Lung (tissue), 12 donors: ENCODE data around the gene GLIS2. TPM values are rescaled to one million over a fixed set of nuclear protein-coding genes. Genes with fewer than 3 reads are reported as not detected.
A peak's percentile ranks its signal among the peaks of the same experiment; 100 is the strongest.

Experiments
- ATAC-seq: fragments of 200-7000 bp; cut with Tn5 transposase; one replicate; pipeline ENCODE4 v1.9.1; 2020; ENCODE audit warnings: moderate number of reproducible peaks; ENCODE audit not compliant: insufficient read depth, low FRiP score
- DNase-seq, 3 donors: peaks; one replicate each; pipeline ENCODE4 v3.0.0-alpha.2; 2013 to 2017
- H3K27ac ChIP-seq, 2 donors: one replicate each; pipeline ENCODE4 v1.5.1; 2013; ENCODE audit warnings: mild to moderate bottlenecking in 2 of 2, moderate library complexity in 2 of 2, control low read depth in 1 of 2, inconsistent platforms in 1 of 2, low read depth in 1 of 2, low read length in 1 of 2
- H3K27me3 ChIP-seq, 3 donors: one replicate each; pipeline ENCODE4 v1.5.1; 2013; ENCODE audit warnings: low read length in 2 of 3; ENCODE audit not compliant: control insufficient read depth in 3 of 3, insufficient read depth in 3 of 3
- H3K36me3 ChIP-seq, 4 donors: one replicate each; pipeline ENCODE4 v1.5.1; 2013; ENCODE audit warnings: low read length in 4 of 4, mild to moderate bottlenecking in 1 of 4, moderate library complexity in 1 of 4; ENCODE audit not compliant: control insufficient read depth in 4 of 4, insufficient read depth in 4 of 4
- H3K4me1 ChIP-seq, 5 donors: one replicate each; pipeline ENCODE4 v1.5.1; 2013; ENCODE audit warnings: low read length in 5 of 5, mild to moderate bottlenecking in 2 of 5, moderate library complexity in 1 of 5; ENCODE audit not compliant: control insufficient read depth in 5 of 5, insufficient read depth in 5 of 5
- H3K4me3 ChIP-seq: one replicate; pipeline ENCODE4 v1.5.1; 2013; ENCODE audit warnings: mild to moderate bottlenecking, control low read depth, moderate library complexity
- H3K9ac ChIP-seq, 2 donors: one replicate each; pipeline ENCODE4 v1.5.1; 2013; ENCODE audit warnings: low read length in 2 of 2, control low read depth in 1 of 2; ENCODE audit not compliant: insufficient read depth in 1 of 2
- H3K9me3 ChIP-seq, 4 donors: one replicate each; pipeline ENCODE4 v1.5.1; 2013; ENCODE audit warnings: low read length in 3 of 4, mild to moderate bottlenecking in 1 of 4, moderate library complexity in 1 of 4; ENCODE audit not compliant: control insufficient read depth in 4 of 4, insufficient read depth in 3 of 4
- WGBS, 2 donors: extraction: QIAGEN DNeasy Blood & Tissue Kit; methylation state at CpG; one replicate each; pipeline ENCODE4 v1.1.7; 2013; 5-methylcytosine and 5-hydroxymethylcytosine counted together
- polyA plus RNA-seq, 2 donors: library from polyadenylated mRNA; stranded (reverse); fragments of 200-250 nt; gene quantifications; one replicate each; pipeline ENCODE4 v1.2.1, GENCODE V29; 2013
- total RNA-seq, 2 donors: library from RNA; depleted of rRNA in 1 of 2; stranded (reverse); fragments of >200 nt in 1 of 2; gene quantifications; one replicate each; pipeline ENCODE4 v1.2.1, GENCODE V29; 2014 to 2021
- TF ChIP-seq, protein P1 (sequence below): IDR thresholded peaks from 2 replicates; pipeline ENCODE4 v1.5.1; 2012; ENCODE audit warnings: mild to moderate bottlenecking; ENCODE audit errors: control extremely low read depth, extremely low read depth
- donor health status: control.
- donor health status: control.
- donor health status: Bipolar disorder and iron deficiency.
- donor health status: healthy.
- donor health status: DM: yes; HTN: yes; CAD: no.

GLIS2 gene
- total and polyA plus RNA-seq, 4 donors = 8.8 to 25.5 (median 14.9) TPM

DNA sequence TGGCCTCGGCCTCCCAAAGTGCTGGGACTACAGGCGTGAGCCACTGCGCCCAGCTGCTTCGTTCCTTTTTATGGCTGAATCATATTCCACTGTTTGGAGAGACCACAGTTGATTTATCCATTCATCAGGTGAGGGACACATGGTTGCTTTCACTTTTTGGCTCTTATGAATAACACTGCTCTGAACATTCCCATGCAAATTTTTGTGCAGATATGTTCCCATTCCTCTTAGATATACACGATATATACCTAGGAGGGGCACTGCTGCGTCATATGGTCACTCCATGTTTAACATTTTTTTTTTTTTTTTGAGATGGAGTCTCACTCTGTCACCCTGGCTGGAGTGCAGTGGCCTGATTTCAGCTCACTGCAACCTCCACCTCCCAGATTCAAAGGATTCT is 13.9 kb upstream of the GLIS2 start:
- ATAC-seq = no peak
- H3K27me3 ChIP-seq = no peaks in the 10 kb centered on the region
- H3K27ac ChIP-seq = no peak overlapping the region
- TF ChIP-seq, protein P1, sequence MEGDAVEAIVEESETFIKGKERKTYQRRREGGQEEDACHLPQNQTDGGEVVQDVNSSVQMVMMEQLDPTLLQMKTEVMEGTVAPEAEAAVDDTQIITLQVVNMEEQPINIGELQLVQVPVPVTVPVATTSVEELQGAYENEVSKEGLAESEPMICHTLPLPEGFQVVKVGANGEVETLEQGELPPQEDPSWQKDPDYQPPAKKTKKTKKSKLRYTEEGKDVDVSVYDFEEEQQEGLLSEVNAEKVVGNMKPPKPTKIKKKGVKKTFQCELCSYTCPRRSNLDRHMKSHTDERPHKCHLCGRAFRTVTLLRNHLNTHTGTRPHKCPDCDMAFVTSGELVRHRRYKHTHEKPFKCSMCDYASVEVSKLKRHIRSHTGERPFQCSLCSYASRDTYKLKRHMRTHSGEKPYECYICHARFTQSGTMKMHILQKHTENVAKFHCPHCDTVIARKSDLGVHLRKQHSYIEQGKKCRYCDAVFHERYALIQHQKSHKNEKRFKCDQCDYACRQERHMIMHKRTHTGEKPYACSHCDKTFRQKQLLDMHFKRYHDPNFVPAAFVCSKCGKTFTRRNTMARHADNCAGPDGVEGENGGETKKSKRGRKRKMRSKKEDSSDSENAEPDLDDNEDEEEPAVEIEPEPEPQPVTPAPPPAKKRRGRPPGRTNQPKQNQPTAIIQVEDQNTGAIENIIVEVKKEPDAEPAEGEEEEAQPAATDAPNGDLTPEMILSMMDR = no peak
- DNase-seq = no peak
- whole genome bisulfite sequencing, 2 donors = 96 to 97% methylated on average over 6 of the region's 6 CpGs
- H3K36me3 ChIP-seq = no peaks in the 10 kb centered on the region
- H3K9me3 ChIP-seq = no peaks in the 10 kb centered on the region
- H3K9ac ChIP-seq = no peak overlapping the region
- no peak overlapping the region for H3K4me3 ChIP-seq
- H3K4me1 ChIP-seq = peaks cover 0 to 18% (median 9%) of the 10 kb centered on the region in 5 donors

DNA sequence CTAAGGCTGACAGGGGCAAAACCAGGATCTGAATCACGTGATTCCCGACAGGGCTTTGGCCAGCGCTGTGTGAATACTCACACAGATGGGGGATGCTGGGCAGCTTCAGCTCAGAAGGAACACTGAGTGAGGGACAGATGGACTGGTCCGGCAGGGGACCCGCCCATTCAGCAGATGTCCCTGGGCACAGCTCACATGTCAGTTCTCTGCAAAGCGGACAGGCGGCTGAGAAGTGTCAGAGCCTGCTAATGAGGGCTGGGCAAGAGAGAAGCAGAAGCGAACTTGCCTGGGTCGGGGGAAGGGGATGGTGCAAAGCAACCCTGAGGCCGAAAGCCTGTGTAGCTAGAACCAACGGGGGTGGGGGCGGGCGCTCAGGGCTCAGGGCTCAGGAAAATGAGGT is 11.9 kb upstream of the GLIS2 start:
- Histone ChIP-seq H3K27me3 (no peaks in the 10 kb centered on the region), H3K9ac (no peak overlapping the region), H3K4me1 (peaks cover 0 to 18% (median 10%) of the 10 kb centered on the region in 5 donors), H3K27ac (no peak overlapping the region), H3K9me3 (no peaks in the 10 kb centered on the region), H3K4me3 (no peak overlapping the region), H3K36me3 (no peaks in the 10 kb centered on the region)
- TF ChIP-seq, protein P1 = no peak
- DNase-seq (no peak), ATAC-seq (no peak)
- 83 to 91% methylated on average over 13 of the region's 13 CpGs for WGBS, 2 donors

DNA sequence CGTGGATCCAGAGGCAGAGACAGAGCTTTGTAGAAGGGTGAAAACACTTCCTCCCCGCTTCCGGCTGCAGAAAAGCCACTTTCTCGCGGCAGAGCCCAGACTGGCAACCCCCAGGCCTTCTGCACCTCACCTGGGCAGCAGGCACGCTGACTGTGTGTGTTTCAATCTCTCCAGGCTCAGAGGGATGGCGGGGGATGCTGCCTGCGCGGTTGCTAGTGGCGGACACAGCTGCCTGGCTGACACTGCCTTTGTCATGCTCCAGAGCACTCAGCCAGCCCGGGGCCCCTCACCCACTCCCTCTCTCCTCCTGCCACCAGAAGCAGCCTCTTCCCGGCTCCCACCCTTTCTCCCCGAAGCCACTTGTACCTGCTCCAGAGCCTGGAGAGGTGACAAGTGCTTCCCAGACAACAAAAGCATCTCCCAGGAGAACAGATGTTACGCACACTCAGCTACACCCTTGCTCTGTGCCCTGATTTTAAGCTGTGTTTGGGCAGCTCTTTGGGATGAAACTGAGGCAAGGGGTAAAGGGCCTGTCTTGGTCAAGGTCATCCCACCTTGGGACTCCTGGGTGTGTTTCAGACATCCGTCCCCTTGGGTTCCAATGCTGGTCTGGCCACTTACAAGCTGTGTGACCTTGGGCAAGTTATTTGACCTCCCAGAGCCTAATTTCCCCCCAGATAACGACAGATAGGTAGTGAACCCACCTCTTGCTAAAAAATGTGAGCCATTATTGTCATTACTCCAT is 9.2 kb upstream of the GLIS2 start:
- Histone ChIP-seq H3K27me3 (no peaks in the 10 kb centered on the region), H3K9me3 (no peaks in the 10 kb centered on the region), H3K4me3 (peak overlapping the region; percentile 49), H3K27ac (peak overlapping the region; percentile 62 to 89), H3K36me3 (no peaks in the 10 kb centered on the region), H3K4me1 (peaks cover 0 to 13% (median 6%) of the 10 kb centered on the region in 5 donors), H3K9ac (peak overlapping the region; percentile 37 to 87)
- WGBS, 2 donors = 58 to 60% methylated on average over 16 of the region's 16 CpGs
- TF ChIP-seq, protein P1 = no peak
- peak; percentile 30 to 46 (median 38) for DNase-seq
- ATAC-seq = no peak
